ENCODE measurements around the gene UROC1. TPM values are rescaled to one million over a fixed set of nuclear protein-coding genes. Genes with fewer than 3 reads are reported as not detected.

The UROC1 gene
- not detected in 2 replicates for total RNA-seq
- not detected for total RNA-seq (2013)
- not detected in 2 replicates for polyA plus RNA-seq
- polyA minus RNA-seq, result not detected in 2 replicates

DNA sequence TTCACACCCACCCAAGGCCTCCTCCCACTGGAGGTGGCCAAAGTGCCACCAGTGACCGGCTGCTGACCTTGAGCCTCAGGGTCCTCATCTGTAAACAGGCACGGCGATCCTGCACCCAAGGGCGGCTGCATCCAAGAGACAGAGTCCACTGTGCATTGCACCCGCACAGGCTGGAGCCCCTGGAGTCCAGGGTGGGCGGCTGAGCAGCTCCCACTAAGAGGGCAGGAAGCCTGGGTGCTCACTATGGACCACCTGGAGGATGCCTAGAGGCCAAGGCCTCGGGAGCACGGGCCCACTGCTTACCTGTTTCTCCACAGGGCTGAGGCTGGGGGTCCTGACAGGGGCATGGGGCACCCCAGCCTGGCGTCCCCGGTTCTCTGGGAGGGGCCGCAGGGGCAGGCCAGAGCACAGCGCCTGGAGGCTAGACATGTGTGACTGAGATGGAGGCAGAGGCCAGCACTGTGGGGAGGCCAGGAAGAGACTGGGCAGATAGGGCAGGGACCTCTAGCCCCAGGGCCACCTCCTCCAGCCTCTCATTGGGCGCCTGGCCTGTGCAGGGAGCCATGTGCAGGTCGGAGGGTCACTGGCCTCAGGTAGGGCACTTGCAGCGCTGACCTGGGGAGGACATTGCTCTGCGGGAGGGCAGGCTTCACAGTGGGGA lies at the start of gene UROC1:
TSS of gene UROC1 (minus strand) at position 483 of the 661 bp plus-strand sequence. CDS start at position 429, 54 bp downstream.
- intact Hi-C loops (cut with micrococcal nuclease), result no loop called here
- Histone ChIP-seq H3K9me3 (ENCODE audit: control extremely low read depth in 1 of 3, control insufficient read depth in 2 of 3, insufficient read depth in 1 of 3, low read length in 2 of 3) (no peaks in the 10 kb centered on the region), H4K20me1 (ENCODE audit: control insufficient read depth, insufficient read depth, low read length, poor library complexity, severe bottlenecking) (no peaks in the 10 kb centered on the region), H3K4me2 (replicated peaks; ENCODE audit: low read depth, low read length, poor library complexity, severe bottlenecking) (no peak within 1 kb of the TSS), H3K79me2 (ENCODE audit: control insufficient read depth, insufficient read depth, low read length) (no peaks in the 10 kb centered on the region), H3K4me1 (ENCODE audit: control insufficient read depth in 2 of 2, insufficient read depth in 2 of 2, low read length in 2 of 2) (no peaks in the 10 kb centered on the region), H3K27me3 (replicated peaks in 1 of 4; ENCODE audit: control extremely low read depth in 1 of 4, control insufficient read depth in 3 of 4, insufficient read depth in 4 of 4, low read length in 3 of 4) (peaks cover 0 to 6% (median 0%) of the 10 kb centered on the region in 4 experiments), H3K27ac (ENCODE audit: low read length in 2 of 2) (no peak within 1 kb of the TSS), H3K9ac (ENCODE audit: low read length) (no peak within 1 kb of the TSS), H3K4me3 (ENCODE audit: control extremely low read depth in 1 of 5, extremely low read depth in 1 of 5, insufficient read depth in 1 of 5, low read depth in 2 of 5, low read length in 4 of 5) (no peak within 1 kb of the TSS), H2AFZ (ENCODE audit: insufficient read depth, low read depth, low read length, poor library complexity, severe bottlenecking) (no peak within 1 kb of the TSS), H3K36me3 (replicated peaks in 1 of 2; ENCODE audit: control extremely low read depth in 1 of 2, control insufficient read depth in 1 of 2, extremely low read depth in 1 of 2, insufficient read depth in 2 of 2, low read length in 1 of 2) (no peaks in the 10 kb centered on the region)
- POLR2A ChIA-PET, result no interaction called here
- Mint-ChIP-seq H3K4me3 (no peak within 1 kb of the TSS), H3K27ac (no peak within 1 kb of the TSS), H3K9me3 (ENCODE audit: insufficient read depth) (no peaks in the 10 kb centered on the region), H3K27me3 (peaks cover 6% of the 10 kb centered on the region), H3K4me1 (no peaks in the 10 kb centered on the region)
- 96% methylated on average over 15 of the region's 16 CpGs for WGBS (ENCODE audit: insufficient coverage)
- DNase-seq (no peak), ATAC-seq (ENCODE audit: low read depth) (no peak)
- no peak for TF ChIP-seq CTCF (IDR thresholded peaks at IDR 0.05)
- TF ChIP-seq EZH2 (IDR thresholded peaks at IDR 0.05; ENCODE audit: borderline replicate concordance, insufficient read depth, low read depth, low read length, poor library complexity, severe bottlenecking), result no peak
- CTCF ChIA-PET, result interaction anchor here (0.6 kb wide), 1 partner anchor 970 kb away, joined by 4 read pairs; no protein-coding TSS in a partner anchor

DNA sequence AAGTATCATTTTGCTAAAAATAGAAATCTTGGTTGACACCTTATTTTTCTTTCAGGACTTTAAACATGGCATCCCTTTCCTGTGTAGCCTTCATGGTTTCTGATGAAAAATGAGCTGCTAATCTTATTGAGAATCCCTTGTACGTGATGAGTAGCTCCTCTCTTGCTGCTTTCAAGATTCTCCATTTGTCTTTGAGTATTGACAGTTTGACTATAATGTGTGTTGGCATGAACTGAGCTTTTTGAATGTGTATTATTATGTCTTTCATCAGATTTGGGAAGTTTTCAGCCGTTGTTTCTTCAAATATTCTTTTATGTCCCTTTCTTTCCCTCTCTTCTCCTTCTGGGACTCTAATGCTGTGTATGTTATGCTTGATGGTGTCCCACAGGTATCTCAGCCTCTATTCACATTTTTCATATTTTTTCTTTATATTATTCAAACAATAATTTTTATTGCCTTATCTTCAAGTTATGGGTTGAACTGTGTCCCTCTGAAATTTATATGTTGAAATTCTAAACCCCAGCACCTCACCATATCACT lies 45.2 kb upstream of the UROC1 start:
- no peaks in the 10 kb centered on the region for H4K20me1 ChIP-seq (ENCODE audit: control insufficient read depth, insufficient read depth, low read length, poor library complexity, severe bottlenecking)
- peaks cover 0 to 4% (median 2%) of the 10 kb centered on the region in 4 experiments for H3K27me3 ChIP-seq (replicated peaks in 1 of 4; ENCODE audit: control extremely low read depth in 1 of 4, control insufficient read depth in 3 of 4, insufficient read depth in 4 of 4, low read length in 3 of 4)
- H3K9ac ChIP-seq (ENCODE audit: low read length), result no peak overlapping the region
- peaks cover 0 to 7% (median 5%) of the 10 kb centered on the region in 3 donors for H3K9me3 ChIP-seq (ENCODE audit: control extremely low read depth in 1 of 3, control insufficient read depth in 2 of 3, insufficient read depth in 1 of 3, low read length in 2 of 3)
- ChIA-PET CTCF (interaction anchor here (1.3 kb wide), 1 partner anchor 428 kb away, joined by 3 read pairs; no protein-coding TSS in a partner anchor), POLR2A (no interaction called here)
- no peak overlapping the region for H3K27ac ChIP-seq (ENCODE audit: low read length in 2 of 2)
- peaks cover 6% of the 10 kb centered on the region for H3K9me3 Mint-ChIP-seq (ENCODE audit: insufficient read depth)
- H3K4me3 ChIP-seq (ENCODE audit: control extremely low read depth in 1 of 5, extremely low read depth in 1 of 5, insufficient read depth in 1 of 5, low read depth in 2 of 5, low read length in 4 of 5), result no peak overlapping the region
- ATAC-seq (ENCODE audit: low read depth), result no peak
- no CpG with 5 or more reads among the region's 2 CpGs for WGBS (ENCODE audit: insufficient coverage)
- H3K79me2 ChIP-seq (ENCODE audit: control insufficient read depth, insufficient read depth, low read length), result no peaks in the 10 kb centered on the region
- H3K4me2 ChIP-seq (replicated peaks; ENCODE audit: low read depth, low read length, poor library complexity, severe bottlenecking), result no peak overlapping the region
- no peak overlapping the region for H3K27ac Mint-ChIP-seq
- no peak for TF ChIP-seq CTCF (IDR thresholded peaks at IDR 0.05)
- no peak for TF ChIP-seq EZH2 (IDR thresholded peaks at IDR 0.05; ENCODE audit: borderline replicate concordance, insufficient read depth, low read depth, low read length, poor library complexity, severe bottlenecking)
- H2AFZ ChIP-seq (ENCODE audit: insufficient read depth, low read depth, low read length, poor library complexity, severe bottlenecking), result no peak overlapping the region
- H3K36me3 ChIP-seq (replicated peaks in 1 of 2; ENCODE audit: control extremely low read depth in 1 of 2, control insufficient read depth in 1 of 2, extremely low read depth in 1 of 2, insufficient read depth in 2 of 2, low read length in 1 of 2), result no peaks in the 10 kb centered on the region
- intact Hi-C loops (cut with micrococcal nuclease), result no loop called here
- no peaks in the 10 kb centered on the region for H3K4me1 ChIP-seq (ENCODE audit: control insufficient read depth in 2 of 2, insufficient read depth in 2 of 2, low read length in 2 of 2)
- no peaks in the 10 kb centered on the region for H3K4me1 Mint-ChIP-seq
- DNase-seq, result no peak
- peaks cover 20% of the 10 kb centered on the region for H3K27me3 Mint-ChIP-seq
- H3K4me3 Mint-ChIP-seq, result no peak overlapping the region
